IPS-NIHi7 (cell line): Measurements from ENCODE around the gene RASL10A.

ENCODE experiments used
- DNase-seq: peaks from one replicate; pipeline ENCODE4 v3.0.0; 2012; ENCODE audit warnings: mixed read lengths; ENCODE audit errors: extremely low spot score

Gene RASL10A

DNA sequence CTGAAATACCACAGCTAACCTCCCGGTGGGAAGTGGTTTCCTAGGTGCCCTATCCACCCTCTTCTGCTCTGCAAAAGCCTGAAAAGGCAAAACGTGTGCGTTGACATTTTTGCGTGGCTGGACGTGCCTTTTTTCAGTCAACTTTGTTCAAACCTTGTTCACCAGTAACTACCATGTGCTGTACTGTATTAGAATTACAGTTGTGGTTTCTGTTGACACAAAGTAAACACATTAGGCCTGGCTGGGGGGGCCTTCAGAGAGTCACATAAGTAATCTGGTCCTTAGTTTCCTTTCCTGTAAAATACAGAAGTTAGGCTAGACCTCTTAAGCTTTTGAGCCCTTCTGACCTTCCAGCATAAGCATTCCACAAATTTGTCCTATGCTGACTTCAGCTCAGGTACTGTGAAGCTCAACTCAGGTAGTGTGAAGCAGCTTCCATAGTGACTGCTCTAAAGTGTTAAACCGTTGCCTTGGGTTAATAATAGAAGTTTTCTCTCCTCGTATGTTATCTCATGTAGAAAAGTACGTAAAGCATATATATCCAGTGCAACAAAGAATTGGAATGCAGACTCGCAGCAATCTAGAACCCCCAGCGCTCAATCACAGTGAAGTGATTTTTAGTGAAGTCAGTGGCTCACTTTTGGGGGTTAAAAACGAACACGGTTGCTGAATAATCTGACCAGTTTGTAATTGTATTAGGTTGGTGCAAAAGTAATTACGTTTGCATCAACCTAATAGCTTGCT lies 45.6 kb downstream of the RASL10A start:
- no peak for DNase-seq

DNA sequence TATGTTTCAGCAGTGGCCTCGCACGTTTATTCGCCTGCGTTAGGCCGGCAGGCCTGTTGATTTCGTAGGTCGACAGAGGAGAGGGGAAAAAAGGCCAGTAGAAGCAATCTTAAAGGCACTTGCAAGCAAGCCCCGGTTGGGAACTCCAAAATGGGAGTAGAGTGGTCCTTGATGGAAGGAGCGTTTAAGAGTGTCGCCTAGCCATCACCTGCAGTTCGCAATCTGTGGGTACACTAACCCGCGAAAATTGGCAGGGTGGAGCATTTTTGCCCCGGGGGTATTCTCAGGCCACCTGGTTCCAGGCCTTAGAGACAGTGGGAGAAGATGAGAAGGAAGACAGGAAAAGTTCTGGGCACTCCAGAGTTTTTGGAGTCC lies 46.3 kb downstream of the RASL10A start:
- no peak for DNase-seq

DNA sequence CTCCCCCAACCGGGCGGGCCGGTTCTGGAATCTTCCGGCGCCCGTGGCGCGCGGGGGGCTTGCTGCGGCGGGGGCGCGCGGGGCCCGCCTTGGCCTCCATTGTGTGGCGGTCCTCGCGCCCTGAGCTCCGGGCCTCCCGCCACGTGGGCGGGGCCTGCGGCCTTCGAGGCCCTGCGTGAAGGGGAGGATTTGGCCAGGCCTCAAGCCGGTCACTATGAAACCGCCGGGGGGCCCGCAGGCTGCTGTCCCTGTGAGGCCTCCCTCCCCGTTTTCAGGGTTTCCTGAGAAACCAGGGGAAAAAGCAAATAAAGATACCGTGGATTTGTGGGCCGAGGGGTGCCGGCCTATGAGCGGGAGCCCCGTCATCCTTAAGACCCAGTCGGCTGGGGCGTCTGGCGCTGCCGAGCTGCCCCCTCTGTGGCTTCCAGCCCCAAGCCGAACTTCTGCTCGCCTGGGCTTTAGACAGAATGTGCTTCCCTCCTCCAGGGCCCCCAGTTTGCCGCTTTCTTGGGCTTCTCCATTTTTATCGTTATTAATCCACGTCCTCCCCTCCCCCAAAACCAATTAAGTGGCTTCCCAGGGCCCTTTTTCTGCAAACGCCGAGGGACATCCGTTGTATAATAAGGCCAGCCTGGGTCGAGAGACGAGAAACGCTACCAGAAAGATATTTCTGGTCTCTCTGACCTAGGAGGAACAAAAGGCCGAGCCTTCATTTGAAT lies 46.8 kb downstream of the RASL10A start:
- DNase-seq, result no peak

DNA sequence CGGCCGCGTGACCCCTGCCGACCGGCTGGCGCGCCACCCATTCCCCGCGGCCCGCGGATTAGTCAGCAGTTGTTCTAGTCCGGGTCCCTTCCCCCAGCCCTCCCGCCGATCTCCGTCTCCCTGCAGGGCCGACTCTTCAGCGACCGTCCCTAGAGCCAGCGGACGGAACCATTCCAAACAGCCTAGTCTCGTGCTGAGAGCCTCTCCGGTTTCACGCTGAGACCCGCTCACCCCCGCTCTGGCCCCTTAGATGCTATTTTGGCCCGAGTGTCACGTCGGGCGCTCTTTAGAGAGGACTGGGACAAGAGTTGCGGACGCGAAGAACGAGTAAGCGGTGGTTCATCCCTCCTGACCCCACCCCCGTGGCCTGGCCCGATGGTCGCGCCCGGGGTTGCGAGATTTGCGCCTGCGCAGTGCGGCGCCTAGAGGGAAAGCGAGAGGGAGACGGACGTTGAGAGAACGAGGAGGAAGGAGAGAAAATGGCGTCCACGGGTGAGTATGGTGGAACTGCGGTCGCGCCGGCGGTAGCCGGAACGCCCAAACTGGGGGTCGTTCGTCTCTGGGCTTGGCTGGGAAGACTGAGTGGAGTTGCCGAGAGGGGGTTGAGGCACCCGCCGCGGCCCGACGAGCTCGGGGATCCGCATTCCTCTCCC lies 47.5 kb downstream of the RASL10A start, which contains the start of the genes EWSR1 and RHBDD3:
TSS of gene EWSR1 (plus strand) at position 411 of the 653 bp plus-strand sequence. CDS start at position 480, 69 bp downstream.
TSS of gene RHBDD3 (minus strand) at position 124 of the 653 bp plus-strand sequence. CDS start 2,355 bp downstream, outside the sequence.
- peak; percentile 93 for DNase-seq

DNA sequence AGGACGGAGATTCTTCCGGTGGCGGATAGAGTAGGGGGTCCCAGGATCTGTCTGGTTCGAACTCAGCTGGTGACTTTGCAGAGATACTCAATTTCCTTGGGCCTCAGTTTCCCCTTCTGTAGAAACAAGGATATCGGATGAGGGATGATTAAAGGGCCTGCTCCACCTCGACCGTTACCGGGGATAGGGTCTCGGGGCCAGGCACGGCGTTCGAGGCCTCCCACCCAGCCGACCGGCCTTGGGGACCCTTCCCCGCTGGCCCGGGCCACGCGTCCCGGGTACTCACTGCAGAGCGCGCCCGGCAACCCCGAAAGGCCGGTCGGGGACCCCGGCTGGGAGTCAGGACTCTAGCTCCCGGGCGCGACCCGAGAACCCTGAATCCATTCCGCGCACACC lies 48.0 kb downstream of the RASL10A start:
- no peak for DNase-seq

DNA sequence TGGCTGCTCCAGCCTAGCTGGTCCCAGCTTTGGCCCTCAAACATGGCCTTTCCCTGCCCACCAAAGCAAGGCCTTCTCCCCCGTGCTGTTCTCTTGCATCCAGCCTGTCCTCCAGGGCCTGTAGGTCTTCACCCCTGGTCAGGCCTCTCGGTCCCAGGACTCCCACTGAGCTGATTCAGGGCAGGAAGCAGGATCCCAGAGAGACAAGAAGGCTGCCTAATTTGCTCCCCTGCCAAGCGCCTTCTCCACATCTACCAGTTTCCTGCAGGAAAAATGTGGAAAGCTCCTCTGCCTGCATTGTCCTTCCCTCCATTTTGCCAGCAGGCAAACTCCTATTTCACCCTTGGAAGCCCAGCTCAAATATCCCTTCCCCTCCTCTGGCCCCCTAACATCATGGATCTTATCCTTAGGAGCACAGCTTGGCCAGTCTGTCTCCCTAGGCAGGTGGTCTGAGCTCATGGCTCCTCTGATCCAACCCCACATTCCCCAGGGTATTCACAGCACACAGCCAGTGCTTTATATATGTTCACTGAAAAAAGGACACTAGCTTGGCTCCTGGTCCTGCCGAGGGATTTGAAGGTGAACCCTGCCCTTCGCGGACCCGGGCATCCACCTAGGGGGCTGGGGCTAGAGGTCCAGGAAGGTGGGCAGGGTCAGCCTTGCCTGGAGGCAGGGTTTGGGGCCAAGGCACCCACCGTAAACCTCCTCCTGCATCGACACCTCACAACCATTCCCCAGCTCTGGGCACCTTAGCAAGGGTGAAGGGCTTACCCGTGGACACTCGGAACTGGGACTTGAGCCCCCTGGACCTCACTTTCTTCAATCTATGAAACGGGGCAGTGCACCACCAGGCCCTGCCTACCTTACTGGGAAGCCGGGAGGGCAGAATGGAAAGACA lies 48.7 kb downstream of the RASL10A start:
- DNase-seq, result no peak

DNA sequence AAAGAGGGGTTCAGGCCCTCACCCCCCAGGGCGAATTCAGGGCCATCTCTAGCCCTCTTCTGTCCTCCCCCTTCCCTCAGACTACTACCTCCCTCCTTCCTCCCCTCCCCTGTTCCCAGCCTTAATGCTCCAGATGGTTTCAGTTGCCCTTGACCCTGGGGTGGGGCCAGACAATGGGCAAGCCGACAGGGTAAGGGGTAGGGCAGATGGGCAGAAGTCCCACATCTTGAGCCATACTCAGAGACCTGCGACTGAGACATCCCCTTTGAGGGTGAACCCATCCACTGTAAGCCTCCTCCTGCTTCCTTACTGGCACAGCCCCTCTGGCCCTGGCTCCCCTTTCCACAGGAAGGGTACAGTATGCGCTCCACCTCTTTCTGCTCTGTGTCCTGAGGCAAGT lies 49.6 kb downstream of the RASL10A start:
- no peak for DNase-seq

DNA sequence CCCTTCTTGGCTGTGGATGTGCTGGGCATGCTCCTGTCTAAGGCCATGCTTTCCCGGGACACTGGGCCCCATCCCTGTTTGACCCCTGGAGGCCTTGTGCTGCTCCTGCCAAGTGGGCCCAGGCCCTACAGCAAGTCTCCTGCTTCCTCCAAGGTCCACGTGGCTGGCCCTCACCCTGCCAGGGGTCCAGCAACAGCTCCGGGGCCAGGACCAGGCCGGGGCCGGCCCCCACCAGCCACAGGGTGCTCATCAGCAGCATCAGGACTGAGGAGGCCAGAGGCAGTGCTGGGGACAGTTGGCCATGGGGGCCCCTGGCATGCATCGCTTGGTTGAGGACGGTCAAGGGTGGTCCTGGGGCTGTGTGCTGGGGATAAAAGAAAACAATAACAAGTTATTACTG lies 50.2 kb downstream of the RASL10A start:
- DNase-seq, result no peak

DNA sequence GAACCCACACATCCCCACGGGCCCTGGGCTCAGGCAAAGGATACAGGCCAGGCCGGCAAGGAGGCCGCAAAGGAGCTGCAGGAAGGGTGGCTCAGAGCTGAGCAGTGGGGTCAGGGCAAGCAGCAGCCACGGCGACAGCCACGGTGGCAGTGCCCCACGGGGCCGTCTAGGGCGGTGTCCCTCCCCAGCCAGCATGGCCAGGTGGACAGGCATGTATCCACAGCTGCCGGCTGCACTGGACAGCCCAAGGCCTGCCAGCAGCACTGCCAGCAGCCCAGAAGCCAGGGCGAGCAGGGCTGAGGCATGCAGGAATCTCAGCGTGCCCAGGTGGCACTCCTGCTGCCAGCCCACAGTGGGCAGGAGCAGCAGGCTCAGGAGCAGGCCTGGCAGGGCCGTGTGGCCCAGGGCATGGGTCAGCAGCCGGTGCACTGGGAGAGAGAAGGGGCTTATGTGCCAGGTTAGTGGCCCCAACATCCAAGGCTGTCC lies 51.7 kb downstream of the RASL10A start:
- no peak for DNase-seq
